A204.1 (cell line): Measurements from ENCODE around the gene KIF22.

Source experiments
- FAIRE-seq: peaks from 2 replicates; lab custom pipeline; 2012; peaks lifted over from hg19 to GRCh38; lab: Jason Lieb, UNC

KIF22 gene

DNA sequence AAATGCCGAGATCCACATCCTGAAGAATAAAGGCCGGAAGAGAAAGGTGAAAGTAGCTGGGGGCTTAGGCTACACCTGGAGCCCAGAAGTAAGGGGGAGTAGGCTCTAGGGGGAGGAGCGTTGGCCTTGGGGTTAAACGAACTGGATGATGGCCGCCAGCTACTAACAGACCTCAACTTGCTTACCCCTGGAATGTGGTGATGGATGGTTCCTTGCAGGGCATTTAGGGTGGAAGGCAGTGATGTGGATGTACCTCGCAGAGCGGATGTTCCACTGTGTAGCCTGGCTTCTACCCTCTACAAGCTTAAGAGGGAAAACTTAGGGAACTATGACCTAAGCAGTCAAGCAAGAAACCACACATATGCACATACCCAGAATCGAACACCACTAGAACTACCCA is 13.5 kb downstream of the KIF22 start:
- no peak for FAIRE-seq

DNA sequence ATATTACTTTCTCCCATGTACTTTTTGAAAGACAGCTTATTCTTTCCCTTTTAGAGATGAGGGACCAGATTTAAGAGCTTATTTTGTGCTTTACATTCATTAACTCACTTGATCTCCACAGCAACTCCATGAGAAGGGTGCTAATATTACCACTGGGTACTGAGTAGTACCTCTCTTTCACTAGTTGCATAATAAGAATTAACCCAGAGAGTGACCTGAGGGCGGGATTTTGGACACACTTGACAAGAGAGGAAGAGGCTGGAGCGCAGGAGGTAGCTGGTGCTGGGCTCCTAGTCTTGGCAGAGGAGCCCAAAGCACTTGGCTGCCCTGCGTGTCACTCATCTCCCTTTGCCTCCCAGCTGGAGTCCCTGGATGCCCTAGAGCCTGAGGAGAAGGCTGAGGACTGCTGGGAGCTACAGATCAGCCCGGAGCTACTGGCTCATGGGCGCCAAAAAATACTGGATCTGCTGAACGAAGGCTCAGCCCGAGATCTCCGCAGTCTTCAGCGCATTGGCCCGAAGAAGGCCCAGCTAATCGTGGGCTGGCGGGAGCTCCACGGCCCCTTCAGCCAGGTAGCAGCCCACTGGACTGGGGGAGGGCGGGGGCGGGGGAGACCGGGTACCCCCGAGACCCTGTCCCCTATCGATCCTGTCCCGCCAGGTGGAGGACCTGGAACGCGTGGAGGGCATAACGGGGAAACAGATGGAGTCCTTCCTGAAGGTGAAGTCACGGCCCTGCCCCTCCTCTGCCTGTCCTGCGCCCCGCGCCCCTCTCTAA is 14.1 kb downstream of the KIF22 start:
- FAIRE-seq = no peak

DNA sequence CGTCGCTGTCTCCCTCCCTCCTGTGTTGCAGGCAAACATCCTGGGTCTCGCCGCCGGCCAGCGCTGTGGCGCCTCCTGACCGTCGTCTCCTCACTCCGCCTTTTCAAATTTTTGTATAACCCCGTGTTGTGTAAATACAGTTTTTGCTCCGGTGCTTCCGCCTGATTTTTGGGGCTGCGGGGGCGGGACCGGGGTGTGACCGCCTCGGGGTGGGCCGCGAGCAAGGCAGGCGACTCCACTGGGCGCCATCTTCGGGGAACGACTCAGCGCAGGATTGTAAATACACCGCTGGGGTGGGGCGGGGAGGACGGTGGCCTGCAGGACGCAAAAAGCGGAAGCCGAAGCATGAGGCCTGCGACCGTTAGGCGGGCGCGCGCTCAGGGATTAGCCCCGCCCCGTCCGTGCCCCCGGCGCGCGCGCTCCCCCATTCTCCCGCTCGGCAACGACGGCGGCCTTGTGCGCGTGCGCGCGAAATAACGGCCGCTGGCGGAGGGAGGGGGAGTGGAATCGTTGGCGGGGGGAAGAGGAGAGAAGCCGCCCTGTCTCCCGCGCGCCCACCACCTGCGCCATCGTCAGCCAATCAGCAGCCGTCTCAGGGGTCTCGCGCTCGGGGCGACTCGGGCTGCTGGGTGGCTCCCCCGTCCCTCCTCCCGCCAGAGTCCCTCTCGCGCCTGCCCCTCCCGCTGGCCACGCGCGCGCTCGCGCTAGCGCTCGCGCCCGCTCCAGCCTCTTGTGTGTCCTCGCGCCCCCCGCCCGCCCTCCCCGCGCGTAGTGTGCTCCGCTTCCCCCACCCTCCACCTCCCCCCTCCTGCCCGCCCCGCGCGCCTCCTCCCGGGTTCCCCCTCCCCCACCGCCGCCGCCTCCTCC is 14.9 kb downstream of the KIF22 start:
- FAIRE-seq = no peak

DNA sequence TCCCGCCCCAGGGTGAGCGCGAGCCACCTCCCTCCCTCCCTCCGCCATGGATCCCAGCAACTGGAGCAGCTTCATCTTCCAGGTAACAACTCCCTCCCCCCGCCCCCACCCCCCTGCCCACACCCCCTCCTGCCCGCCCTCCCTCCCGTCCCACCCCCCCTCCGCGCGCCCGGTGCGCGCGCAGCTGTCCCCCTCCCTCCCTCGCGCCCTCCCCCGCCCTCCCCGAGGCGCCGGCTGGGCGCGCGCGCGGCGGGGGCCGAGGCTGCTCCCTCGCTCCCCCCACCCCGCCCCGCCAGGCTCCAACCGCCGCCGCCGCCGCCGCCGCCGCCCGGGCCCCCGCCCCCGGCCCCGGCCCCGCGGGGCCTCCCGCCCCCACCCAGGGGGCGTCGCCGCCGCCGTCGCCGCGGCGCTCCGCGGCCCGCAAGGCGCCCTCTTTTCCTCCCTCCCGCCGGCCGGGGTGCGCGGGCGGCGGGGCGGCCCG is 15.6 kb downstream of the KIF22 start, which contains the start of gene MAZ:
TSS of gene MAZ (plus strand) at position 431 of the 481 bp plus-strand sequence. CDS start 173 bp downstream, outside the sequence.
- no peak for FAIRE-seq

DNA sequence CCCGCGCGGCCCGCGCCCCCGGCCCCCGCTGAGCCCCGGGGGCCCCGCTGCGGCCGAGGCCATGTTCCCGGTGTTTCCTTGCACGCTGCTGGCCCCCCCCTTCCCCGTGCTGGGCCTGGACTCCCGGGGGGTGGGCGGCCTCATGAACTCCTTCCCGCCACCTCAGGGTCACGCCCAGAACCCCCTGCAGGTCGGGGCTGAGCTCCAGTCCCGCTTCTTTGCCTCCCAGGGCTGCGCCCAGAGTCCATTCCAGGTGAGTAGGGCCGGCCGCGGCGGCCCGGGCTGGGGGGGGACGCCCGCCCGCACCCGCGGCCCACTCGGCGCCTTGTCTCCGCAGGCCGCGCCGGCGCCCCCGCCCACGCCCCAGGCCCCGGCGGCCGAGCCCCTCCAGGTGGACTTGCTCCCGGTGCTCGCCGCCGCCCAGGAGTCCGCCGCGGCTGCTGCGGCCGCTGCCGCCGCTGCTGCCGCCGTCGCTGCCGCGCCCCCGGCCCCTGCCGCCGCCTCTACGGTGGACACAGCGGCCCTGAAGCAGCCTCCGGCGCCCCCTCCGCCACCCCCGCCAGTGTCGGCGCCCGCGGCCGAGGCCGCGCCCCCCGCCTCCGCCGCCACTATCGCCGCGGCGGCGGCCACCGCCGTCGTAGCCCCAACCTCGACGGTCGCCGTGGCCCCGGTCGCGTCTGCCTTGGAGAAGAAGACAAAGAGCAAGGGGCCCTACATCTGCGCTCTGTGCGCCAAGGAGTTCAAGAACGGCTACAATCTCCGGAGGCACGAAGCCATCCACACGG is 16.3 kb downstream of the KIF22 start:
- no peak for FAIRE-seq

DNA sequence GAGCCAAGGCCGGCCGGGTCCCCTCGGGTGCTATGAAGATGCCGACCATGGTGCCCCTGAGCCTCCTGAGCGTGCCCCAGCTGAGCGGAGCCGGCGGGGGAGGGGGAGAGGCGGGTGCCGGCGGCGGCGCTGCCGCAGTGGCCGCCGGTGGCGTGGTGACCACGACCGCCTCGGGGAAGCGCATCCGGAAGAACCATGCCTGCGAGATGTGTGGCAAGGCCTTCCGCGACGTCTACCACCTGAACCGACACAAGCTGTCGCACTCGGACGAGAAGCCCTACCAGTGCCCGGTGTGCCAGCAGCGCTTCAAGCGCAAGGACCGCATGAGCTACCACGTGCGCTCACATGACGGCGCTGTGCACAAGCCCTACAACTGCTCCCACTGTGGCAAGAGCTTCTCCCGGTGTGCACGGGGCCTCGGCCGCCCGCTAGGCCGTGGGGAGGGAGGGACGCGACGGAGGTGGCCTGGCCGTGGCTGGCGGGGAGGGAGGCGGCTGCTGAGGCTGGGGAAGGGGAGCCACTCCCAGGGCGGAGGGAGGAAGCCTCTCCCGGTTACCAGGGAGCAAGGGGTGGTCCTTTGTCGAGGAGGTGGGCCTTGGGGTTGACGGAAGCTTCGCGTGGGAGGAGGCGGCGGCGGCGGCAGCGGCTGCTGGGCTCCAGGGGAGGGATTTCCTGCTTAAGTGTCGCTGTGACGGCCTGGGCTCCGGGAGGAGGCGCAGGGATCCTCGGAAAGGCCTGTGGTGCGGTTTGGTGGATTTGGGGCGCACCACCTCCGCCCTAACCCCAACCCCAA is 17.1 kb downstream of the KIF22 start:
- FAIRE-seq = no peak

DNA sequence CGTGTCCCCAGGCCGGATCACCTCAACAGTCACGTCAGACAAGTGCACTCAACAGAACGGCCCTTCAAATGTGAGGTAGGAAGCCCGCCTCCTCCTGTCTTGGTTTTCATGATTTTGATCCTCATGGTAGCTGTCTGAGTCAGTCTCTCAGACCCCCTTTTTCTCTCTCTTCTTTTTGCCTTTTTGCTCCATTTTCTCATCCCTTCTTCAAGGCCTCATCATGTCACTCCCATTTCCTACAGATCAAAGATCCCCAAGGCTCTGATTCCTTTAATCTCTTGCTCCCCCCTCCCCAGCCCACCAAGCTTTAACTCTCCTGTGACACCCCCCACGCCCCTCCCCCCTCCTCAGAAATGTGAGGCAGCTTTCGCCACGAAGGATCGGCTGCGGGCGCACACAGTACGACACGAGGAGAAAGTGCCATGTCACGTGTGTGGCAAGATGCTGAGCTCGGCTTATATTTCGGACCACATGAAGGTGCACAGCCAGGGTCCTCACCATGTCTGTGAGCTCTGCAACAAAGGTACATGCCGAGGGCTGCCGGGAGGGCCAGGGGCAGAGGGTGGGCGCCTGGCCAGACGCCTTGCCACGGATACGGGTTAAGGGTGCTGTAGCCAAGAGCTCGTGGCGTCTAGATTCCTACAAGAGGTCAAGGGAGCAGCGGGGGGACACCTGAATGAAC is 17.8 kb downstream of the KIF22 start:
- no peak for FAIRE-seq

DNA sequence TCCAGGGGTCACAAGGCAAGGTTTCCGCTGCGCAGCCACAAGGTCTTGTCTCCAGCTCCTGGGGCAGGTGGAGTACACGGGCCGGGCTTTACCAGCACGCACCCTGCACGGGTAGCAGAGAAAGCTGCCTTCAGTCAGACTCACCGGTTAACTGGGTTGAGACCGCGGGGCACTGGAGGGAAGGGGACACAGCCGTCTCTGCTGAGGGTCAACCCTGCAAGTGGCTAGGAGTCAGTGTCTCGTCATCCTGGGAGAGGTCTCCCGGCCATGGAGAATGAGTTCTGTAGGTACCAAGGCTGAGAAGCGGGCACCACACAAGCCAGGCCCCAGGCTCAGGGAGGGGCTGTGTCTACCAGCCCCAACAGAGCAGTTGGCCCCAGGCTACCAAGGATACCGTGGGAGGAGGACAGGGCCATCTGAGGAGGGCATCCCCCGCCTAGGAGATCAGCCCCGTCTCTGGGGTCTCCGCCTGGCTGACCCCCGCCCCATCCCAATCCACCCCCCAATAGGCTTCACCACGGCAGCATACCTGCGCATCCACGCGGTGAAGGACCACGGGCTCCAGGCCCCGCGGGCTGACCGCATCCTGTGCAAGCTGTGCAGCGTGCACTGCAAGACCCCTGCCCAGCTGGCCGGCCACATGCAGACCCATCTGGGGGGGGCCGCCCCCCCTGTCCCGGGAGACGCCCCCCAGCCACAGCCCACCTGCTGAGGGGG is 18.6 kb downstream of the KIF22 start:
- FAIRE-seq = no peak

DNA sequence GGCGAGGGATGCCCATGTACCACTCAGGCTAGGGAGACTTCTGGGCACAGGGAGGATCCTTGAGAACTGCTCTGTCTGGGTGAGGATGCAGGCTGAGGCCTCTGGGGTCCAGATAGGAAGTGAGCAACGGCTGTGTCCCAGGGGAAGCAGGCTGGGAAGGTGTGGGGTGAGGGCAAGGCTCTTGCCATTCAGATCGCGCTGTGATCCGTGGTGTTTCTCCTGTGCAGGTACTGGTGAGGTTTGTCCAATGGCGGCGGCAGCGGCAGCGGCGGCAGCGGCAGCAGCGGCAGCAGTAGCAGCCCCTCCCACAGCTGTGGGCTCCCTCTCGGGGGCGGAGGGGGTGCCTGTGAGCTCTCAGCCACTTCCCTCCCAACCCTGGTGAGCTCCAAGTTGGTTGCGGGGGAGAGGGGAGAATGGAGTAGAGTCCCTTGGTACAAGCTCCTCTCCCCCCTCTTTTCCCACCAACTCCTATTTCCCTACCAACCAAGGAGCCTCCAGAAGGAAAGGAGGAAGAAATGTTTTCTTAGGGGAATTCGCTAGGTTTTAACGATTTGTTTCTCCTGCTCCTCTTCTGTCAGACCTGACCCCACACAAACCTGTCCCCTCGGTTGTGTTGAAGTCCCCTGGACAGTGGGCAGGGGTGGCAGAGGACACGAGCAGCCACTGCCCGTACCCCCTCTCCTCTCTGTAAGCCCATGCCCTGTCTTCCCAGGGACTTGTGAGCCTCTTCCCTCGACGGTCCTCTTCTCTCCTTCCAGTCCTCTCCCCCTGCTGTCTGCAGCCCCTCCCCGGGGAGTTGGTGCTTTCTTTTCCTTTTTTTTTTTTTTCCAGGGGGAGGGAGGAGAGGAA is 19.5 kb downstream of the KIF22 start:
- no peak for FAIRE-seq

DNA sequence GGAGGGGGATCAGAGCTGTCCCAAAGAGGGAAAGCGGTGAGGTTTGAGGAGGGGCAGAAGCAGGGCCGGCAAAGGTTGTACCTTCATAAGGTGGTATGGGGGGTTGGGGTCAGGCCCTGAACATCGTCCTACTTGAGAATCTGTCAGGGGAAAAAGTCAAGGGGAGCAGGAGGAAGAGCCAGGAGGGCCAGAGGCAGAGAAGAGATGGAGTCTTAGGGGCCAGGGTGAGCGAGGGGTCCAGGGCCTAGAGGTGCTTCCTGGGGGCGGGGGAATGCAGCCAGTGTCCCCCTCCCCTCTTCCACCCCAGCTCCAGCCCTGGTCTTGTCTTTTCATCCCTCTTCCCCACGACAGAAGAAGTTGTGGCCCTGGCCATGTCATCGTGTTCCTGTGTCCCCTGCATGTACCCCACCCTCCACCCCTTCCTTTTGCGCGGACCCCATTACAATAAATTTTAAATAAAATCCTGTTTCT is 20.2 kb downstream of the KIF22 start:
- FAIRE-seq = no peak

DNA sequence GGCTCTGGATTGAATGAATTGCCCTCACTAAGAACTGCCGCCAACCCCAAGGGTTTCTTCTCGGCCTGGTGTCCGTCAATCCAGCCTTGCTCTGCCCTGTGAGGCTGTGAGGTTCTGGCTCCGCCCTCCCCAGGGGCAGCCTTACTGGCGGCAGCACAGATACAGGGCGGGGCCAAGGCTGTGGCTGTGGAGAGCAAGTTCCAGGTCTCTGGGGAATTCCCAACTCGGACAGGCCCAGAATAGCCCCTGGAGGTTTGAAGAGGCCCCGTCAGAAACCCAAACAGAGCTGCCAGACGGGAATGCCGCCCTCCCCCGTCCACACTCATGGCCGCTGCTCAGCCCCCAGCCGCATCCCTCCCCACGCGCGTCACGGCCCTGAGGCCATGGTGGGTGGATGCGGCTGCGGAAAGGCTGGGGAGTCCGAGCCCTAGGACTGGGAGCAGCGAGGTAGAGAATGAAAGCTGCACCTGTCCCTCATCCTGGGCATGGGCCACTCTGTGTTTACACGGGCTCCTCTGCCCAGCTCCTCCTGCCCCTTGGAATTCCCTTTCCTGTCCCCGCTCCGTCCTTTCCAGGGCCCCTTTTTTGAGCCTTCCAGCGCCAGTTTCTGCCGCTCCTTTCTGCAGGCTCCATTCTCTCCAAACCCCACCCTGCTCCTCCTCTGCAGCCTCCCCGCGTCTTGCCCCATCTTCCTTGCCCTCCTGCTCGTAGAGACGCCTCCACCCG is 20.8 kb downstream of the KIF22 start:
- FAIRE-seq = peak; percentile 98

DNA sequence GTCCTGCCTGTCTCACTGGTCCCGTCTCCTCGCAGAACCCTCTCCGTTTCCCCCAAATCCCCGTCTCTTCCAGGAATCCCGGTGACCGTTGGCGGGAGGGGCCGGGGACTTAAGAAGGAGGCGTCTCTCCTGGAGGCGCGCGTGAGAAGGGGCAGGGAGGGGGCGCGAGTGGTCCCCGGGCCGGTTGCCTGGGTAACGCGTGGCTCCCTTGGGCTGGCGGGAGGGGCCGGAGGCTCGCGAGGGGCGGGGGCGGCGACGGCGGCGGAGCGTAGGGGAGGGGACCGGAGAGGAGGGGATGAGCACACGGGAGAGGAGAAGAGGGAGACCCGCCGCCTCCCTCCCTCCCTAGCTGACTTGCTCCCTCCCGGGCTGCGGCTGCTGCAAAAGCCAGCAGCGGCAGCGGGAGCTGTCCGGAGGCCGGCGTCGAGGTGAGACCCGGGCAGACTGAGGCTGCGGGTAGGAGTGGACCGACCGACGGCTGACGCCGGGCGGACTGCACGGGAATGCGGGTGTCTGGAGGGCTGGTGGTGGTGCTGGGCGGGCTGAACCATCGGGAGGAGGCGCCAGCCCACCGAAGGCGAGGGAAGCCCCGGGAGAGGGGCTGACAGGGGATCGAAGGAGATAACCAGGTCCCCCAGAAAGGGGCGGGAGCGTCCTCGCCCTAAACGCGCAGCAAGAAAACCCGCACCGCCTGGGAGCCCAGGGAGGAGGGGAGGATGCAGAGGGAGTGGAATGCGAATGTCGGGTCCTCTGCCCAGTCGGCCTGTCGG is 21.5 kb downstream of the KIF22 start, which contains the start of gene PRRT2:
TSS of gene PRRT2 (plus strand) at position 298 of the 770 bp plus-strand sequence. CDS start 862 bp downstream, outside the sequence.
- FAIRE-seq = no peak

DNA sequence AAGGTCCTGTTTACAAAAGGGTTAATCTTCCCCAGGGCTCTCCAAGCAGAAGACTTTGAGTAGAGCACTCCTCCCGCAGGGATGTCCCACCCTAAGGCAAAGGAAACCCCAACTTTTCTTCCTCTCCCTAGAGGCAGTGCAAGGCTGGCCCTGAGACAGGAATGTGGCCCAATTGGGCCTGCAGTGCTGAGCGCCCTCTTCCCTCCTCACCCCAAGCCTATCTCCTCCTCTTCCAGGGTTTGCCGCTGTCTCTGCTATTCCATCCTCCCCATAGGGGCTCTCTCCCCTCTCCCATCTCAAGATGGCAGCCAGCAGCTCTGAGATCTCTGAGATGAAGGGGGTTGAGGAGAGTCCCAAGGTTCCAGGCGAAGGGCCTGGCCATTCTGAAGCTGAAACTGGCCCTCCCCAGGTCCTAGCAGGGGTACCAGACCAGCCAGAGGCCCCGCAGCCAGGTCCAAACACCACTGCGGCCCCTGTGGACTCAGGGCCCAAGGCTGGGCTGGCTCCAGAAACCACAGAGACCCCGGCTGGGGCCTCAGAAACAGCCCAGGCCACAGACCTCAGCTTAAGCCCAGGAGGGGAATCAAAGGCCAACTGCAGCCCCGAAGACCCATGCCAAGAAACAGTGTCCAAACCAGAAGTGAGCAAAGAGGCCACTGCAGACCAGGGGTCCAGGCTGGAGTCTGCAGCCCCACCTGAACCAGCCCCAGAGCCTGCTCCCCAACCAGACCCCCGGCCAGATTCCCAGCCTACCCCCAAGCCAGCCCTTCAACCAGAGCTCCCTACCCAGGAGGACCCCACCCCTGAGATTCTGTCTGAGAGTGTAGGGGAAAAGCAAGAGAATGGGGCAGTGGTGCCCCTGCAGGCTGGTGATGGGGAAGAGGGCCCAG is 22.4 kb downstream of the KIF22 start:
- FAIRE-seq = no peak

DNA sequence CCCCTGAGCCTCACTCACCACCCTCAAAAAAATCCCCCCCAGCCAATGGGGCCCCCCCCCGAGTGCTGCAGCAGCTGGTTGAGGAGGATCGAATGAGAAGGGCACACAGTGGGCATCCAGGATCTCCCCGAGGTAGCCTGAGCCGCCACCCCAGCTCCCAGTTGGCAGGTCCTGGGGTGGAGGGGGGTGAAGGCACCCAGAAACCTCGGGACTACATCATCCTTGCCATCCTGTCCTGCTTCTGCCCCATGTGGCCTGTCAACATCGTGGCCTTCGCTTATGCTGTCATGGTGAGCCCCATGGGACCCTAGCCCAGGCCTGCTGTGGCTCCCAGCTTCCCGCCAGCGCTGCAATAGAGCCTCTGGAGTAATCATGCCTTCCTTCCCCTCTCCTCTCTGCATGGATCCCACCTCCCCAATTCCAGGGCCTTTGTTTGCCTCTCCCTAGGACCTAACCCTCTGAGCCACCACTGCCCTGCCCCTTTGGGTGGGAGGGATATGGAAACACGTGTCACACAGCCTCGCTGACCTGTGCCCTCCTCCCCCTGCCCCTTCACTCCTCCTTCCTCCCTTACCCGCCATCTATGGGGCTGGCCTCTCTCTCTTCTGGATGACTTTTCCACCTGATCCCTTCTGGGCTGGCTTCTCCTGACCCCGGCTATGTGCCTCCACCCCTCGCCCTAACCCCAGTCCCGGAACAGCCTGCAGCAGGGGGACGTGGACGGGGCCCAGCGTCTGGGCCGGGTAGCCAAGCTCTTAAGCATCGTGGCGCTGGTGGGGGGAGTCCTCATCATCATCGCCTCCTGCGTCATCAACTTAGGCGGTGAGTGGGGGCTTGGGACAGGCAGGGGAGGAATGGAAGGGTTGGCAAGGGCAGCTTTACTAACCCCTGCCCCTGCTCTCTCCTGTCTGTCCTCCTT is 23.4 kb downstream of the KIF22 start:
- FAIRE-seq = no peak

DNA sequence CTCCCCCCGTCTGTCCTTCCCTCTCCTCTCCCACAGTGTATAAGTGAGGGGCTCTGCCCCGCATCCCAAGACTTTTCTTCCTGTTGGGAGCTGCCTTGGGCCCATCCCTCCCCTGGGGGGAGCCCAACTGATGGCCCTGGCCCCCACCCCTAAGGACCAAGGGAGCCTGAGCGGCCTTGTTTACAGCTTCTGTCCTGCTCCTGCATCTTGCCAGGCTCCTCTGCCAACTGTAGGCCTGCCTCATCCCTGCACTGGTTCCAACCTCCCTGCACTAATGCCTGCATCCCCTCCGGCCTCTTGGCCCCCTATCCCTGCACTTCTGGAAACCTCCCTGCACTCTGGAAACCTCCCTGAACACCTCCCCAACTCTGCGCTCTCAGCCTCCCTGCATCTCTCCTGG is 24.0 kb downstream of the KIF22 start:
- FAIRE-seq = no peak
